Heart right ventricle (tissue), 16 donors: ENCODE results near the gene ADCYAP1R1. TPM values are rescaled to one million over a fixed set of nuclear protein-coding genes. Genes with fewer than 3 reads are reported as not detected.

Source experiments
- ATAC-seq, 8 donors: fragments of 200-7000 bp; cut with Tn5 transposase; one replicate each; pipeline ENCODE4 v1.9.1; 2020; ENCODE audit warnings: mild to moderate bottlenecking in 8 of 8, moderate library complexity in 8 of 8, moderate number of reproducible peaks in 1 of 8
- DNase-seq, 2 donors: peaks; one replicate each; pipeline ENCODE4 v3.0.0-alpha.2; 2020
- H3K27ac ChIP-seq, 10 donors: fragments of 200-600 bp; sonication (generic) in 2 of 10; one replicate each; pipeline versions ENCODE4 v1.5.0 to v1.8.0; 2020 to 2022; ENCODE audit warnings: mild to moderate bottlenecking in 3 of 10
- H3K27me3 ChIP-seq, 7 donors: fragments of 200-600 bp; one replicate each; pipeline ENCODE4 v1.8.0; 2021 to 2022; ENCODE audit warnings: mild to moderate bottlenecking in 2 of 7
- H3K36me3 ChIP-seq, 9 donors: fragments of 200-600 bp; sonication (generic) in 1 of 9; one replicate each; pipeline versions ENCODE4 v1.5.0 to v1.8.0; 2020 to 2022; ENCODE audit warnings: mild to moderate bottlenecking in 2 of 9
- H3K4me1 ChIP-seq, 9 donors: fragments of 200-600 bp; sonication (generic) in 1 of 9; one replicate each; pipeline versions ENCODE4 v1.5.0 to v1.8.0; 2020 to 2022; ENCODE audit warnings: mild to moderate bottlenecking in 4 of 9
- H3K4me3 ChIP-seq, 10 donors: fragments of 200-600 bp; sonication (generic) in 2 of 10; one replicate each; pipeline versions ENCODE4 v1.5.0 to v1.8.0; 2020 to 2022; ENCODE audit warnings: mild to moderate bottlenecking in 7 of 10, moderate library complexity in 2 of 10
- H3K9me3 ChIP-seq, 11 donors: fragments of 200-600 bp in 10 of 11; sonication (generic) in 2 of 11; one replicate each; pipeline versions ENCODE4 v1.5.0 to v1.8.0; 2013 to 2022; ENCODE audit warnings: mild to moderate bottlenecking in 2 of 11, control low read depth in 1 of 11, moderate library complexity in 1 of 11
- CTCF ChIP-seq, 9 donors: fragments of 200-600 bp; sonication (generic) in 2 of 9; IDR thresholded peaks; one replicate each; pipeline versions ENCODE4 v1.5.0 to v1.8.0; 2021 to 2022; ENCODE audit warnings: antibody characterized with exemption in 9 of 9, mild to moderate bottlenecking in 5 of 9, moderate library complexity in 1 of 9
- WGBS, 2 donors: extraction: QIAGEN DNeasy Blood & Tissue Kit; methylation state at CpG; one replicate each; pipeline ENCODE4 v1.1.7; 2013; ENCODE audit warnings: inconsistent platforms in 1 of 2; 5-methylcytosine and 5-hydroxymethylcytosine counted together
- intact Hi-C, 10 donors: fragments of 100-400 bp; cut with DNase I; formaldehyde crosslinking; loops; one replicate each; pipeline versions ENCODE4 v1.11.1 to v1.14.2; 2022
- polyA plus RNA-seq, 2 donors: library from polyadenylated mRNA; stranded (reverse); fragments of 200-250 nt; gene quantifications; one replicate each; pipeline ENCODE4 v1.2.3, GENCODE V29; 2013
- total RNA-seq, 10 donors: library from RNA; stranded (reverse); fragmentation: NEBNext Ultra II Directional in 3 of 10; extraction: Animal tissue kit (Norgen Biotek cat#: 25700) in 3 of 10; gene quantifications; one replicate each; pipeline versions ENCODE4 v1.2.1 to v1.2.4, GENCODE V29; 2021 to 2023
- donor health status: Arrhythmogenic right ventricular cardiomyopathy.
- donor health status: ischemic (EF 13 %, LVEDD 7.1; RV severe dilation, severe dysfunction).
- donor health status: healthy with polysubstance abuse.
- donor health status: DM: no; HTN: yes; CAD: no.
- donor health status: DM: no; HTN: no; CAD: no.
- donor health status: ischemic (EF 25% LVEDD 6.9; RV normal size, moderate dysfunction).
- donor health status: ischemic (EF 25% LVEDD 5.7; RV mildly dilated, moderate dysfunction).
- donor health status: healthy.
- donor health status: DM: yes; HTN: yes; CAD: no.
- donor health status: Ischemic cardiomyopathy.
- donor health status: ischemic (EF 35%, LVEDD 5.7; RV mildly dilated, moderate dysfunction).
- donor health status: nonischemic (EF 11% LVEDD 7.7; RV severe dilation, severe dysfunction).
- donor health status: DM: yes; HTN: yes; CAD: no.
- donor health status: PGD.
- donor health status: ischemic (EF 29% LVEDD 5.4; RV normal size, mild dysfunction).
- donor health status: nonischemic (EF 23%, LVEDD 6.1; RV moderate dilation, normal function).

ADCYAP1R1 gene
- total and polyA plus RNA-seq, 12 donors = 0.59 to 5.8 (median 1.6) TPM

DNA sequence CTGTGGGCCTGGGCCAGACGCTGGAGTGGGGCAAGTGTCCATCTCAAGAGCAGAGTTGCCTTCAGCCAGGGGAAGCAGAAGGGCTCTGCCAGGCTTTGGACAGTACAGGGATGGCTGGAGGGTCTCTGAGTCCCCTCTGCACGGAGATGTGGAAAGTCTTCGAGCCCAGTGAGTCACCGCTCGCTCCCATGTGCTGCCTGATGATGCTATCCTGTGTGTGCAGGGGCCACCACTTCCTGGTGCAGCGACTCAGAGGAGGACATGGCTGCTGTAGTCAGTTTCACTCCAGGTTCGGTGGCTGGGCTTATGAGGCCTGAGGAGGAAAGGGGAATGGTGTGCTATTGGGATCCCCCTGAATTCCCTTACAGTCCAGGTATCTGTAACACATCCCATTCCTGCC lies 6.0 kb downstream of the ADCYAP1R1 start:
- no peak for DNase-seq
- no peaks in the 10 kb centered on the region for H3K36me3 ChIP-seq
- H3K4me1 ChIP-seq = peaks cover 0 to 26% (median under 1%) of the 10 kb centered on the region in 9 donors
- peak in 2 of 8 donors; percentile 9 to 63 for ATAC-seq
- peaks cover 0 to 31% (median 17%) of the 10 kb centered on the region in 7 donors for H3K27me3 ChIP-seq
- WGBS, 2 donors = 59 to 60% methylated on average over 7 of the region's 7 CpGs
- no peak overlapping the region for H3K27ac ChIP-seq
- no peak for TF ChIP-seq CTCF (IDR thresholded peaks at IDR 0.05)
- intact Hi-C loops = loop anchor here in 1 of 10 donors (10.0 kb wide), 1 partner anchor 73 kb away; no protein-coding TSS in a partner anchor
- H3K4me3 ChIP-seq = no peak overlapping the region
- H3K9me3 ChIP-seq = no peaks in the 10 kb centered on the region

- WGBS, 2 donors = 89% methylated on average over 3 of the region's 3 CpGs
- Histone ChIP-seq H3K27ac (no peak overlapping the region), H3K27me3 (peaks cover 0 to 25% (median 11%) of the 10 kb centered on the region in 7 donors), H3K4me3 (no peak overlapping the region), H3K4me1 (peaks cover 0 to 23% (median 0%) of the 10 kb centered on the region in 9 donors), H3K9me3 (no peaks in the 10 kb centered on the region), H3K36me3 (no peaks in the 10 kb centered on the region)
- ATAC-seq (no peak), DNase-seq (no peak)
- intact Hi-C loops = loop anchor here in 1 of 10 donors (10.0 kb wide), 1 partner anchor 74 kb away; no protein-coding TSS in a partner anchor
- TF ChIP-seq CTCF (IDR thresholded peaks at IDR 0.05) = no peak
These were observed 6.6 kb downstream of the ADCYAP1R1 start for GRCh38 chr7:31058688-31059087.

DNA sequence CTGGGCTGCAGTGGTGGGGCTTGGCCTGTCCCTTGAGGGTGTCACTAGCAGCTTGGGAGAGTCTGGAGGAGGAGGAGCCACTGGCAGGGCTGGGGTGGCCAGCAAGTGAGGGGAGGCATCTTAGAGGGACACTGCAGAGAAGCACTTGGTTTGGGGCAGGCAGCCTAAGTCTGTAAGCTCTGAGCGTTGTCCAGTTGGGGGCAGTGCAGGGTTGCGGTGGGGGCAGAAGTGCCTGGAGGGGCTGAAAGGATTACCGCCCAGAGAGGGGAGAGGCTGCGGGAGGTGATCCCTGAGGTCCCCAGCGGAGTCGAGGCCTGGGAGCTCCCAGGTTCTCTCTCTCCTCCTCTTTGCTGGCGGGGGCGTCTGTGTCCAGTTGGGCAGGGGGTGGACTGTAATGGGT lies 7.4 kb downstream of the ADCYAP1R1 start:
- DNase-seq = peak in 1 of 2 donors; percentile 13
- WGBS, 2 donors = 60 to 65% methylated on average over 8 of the region's 8 CpGs
- peak in 2 of 9 donors; percentile 10 to 13 for TF ChIP-seq CTCF (IDR thresholded peaks at IDR 0.05)

GRCh38 chr7:31061185-31061584 lies 9.1 kb downstream of the ADCYAP1R1 start:
- no peaks in the 10 kb centered on the region for H3K9me3 ChIP-seq
- 70 to 71% methylated on average over 5 of the region's 5 CpGs for WGBS, 2 donors
- H3K4me3 ChIP-seq = no peak overlapping the region
- TF ChIP-seq CTCF (IDR thresholded peaks at IDR 0.05) = no peak
- intact Hi-C loops = no loop called here
- no peaks in the 10 kb centered on the region for H3K36me3 ChIP-seq
- DNase-seq = no peak
- peaks cover 0 to 19% (median 0%) of the 10 kb centered on the region in 7 donors for H3K27me3 ChIP-seq
- no peak for ATAC-seq
- H3K4me1 ChIP-seq = peaks cover 0 to 8% (median 0%) of the 10 kb centered on the region in 9 donors
- H3K27ac ChIP-seq = no peak overlapping the region

More for the DNA sequence above, 7.4 kb downstream of the ADCYAP1R1 start:
- peaks cover 0 to 14% (median 0%) of the 10 kb centered on the region in 9 donors for H3K4me1 ChIP-seq
- H3K9me3 ChIP-seq = no peaks in the 10 kb centered on the region
- no peaks in the 10 kb centered on the region for H3K36me3 ChIP-seq
- peaks cover 0 to 19% (median 3%) of the 10 kb centered on the region in 7 donors for H3K27me3 ChIP-seq
- intact Hi-C loops = loop anchor here in 1 of 10 donors (10.0 kb wide), 1 partner anchor 75 kb away; no protein-coding TSS in a partner anchor
- H3K4me3 ChIP-seq = no peak overlapping the region
- H3K27ac ChIP-seq = no peak overlapping the region
- ATAC-seq = peak in 3 of 8 donors; percentile 28 to 31 (median 29)
